Stimulated activated CD4-positive, alpha-beta T cell treated with anti-CD3 and anti-CD28 coated beads, TNF-alpha, amount 100 ng/mL, for 1 hour (primary cell): ENCODE data around the gene FBXO5.

Source experiments
- DNase-seq, 3 donors: peaks; one replicate each; pipeline ENCODE4 v3.0.0-alpha.2; 2020; ENCODE audit warnings: low read depth in 3 of 3, low spot score in 1 of 3

Gene FBXO5

GRCh38 chr6:152952866-152953509, 29.9 kb downstream of the FBXO5 start:
- no peak for DNase-seq

DNA sequence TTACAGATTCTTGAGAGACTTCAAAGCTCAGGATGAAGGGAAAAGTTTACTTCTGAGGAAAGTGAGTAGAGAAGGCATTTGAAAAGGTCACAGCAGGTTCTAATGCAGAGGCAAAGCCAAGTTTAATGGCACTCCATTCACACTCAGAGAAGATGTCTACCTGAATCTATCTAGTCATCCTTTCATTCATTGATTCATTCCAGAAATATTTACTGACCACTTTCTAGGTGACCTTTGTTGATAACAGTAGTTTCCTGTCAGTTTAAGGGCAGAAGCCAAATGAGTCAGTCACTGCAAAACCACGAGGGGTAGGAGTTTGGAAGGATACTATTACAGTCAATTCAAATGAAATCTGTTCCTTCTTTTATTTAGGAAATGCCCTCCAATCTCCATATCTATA, 30.8 kb downstream of the FBXO5 start:
- DNase-seq, result no peak

GRCh38 chr6:152950240-152950639, 32.6 kb downstream of the FBXO5 start:
- DNase-seq, result no peak

DNA sequence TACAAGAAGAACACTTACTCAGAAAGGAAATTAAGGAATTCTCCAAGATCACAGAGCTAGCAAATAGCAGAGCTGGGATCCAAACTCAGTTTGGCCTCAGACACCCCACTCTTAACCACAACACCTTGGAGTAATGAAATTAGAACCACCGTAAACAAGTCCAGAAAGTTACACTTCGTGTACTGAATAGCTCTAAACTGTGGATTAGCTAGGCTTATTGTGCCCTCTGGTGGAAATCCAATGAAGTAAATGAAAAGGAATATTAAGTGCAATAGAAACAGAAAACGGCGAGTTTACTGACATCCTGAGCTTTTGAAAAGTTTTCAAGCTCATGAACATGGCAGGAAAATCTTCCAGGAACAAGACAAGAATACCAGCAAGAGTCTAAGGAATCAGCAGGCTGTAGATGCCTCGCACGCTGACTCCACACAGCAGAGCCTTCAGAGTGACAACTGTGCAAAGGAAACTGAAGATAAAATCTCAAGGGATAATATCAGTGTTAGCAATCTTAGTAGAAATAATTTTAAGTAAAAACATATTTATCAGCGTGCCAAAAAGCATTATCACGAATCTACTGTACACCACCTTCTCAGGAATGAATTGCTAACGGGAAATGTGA, 34.6 kb downstream of the FBXO5 start:
- no peak for DNase-seq

- no peak for DNase-seq
Measured at GRCh38 chr6:152946995-152947394, 35.8 kb downstream of the FBXO5 start.

- DNase-seq, result no peak
Measured at GRCh38 chr6:152946484-152946883, 36.4 kb downstream of the FBXO5 start.

- no peak for DNase-seq
Measured at GRCh38 chr6:152943260-152943897, 39.5 kb downstream of the FBXO5 start.

DNA sequence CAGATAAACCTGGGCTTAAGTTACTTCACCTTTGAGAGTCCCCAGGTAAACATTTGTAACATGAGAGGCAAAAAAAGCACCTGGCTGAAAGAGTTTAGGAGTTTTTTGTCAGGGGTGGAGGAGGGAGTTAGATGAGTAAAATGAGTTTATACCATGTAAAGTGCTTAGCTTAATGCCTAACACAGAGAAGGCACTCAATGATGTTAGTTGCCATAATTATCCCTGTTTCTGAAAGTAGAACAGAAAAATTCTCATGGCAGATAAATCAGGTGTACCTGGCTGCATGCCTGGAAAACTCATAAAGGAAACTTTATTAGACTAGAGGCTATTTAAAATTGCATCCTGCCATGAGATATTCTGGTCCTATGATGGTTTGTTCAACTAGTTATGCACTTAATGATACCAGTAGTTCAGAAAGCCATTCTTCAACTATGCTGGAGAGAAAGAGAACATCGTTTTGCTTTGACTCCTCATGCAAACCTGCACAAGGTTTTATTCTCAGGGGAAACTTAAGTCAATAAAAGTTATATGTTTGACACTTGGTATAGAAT, 40.4 kb downstream of the FBXO5 start:
- no peak for DNase-seq

DNA sequence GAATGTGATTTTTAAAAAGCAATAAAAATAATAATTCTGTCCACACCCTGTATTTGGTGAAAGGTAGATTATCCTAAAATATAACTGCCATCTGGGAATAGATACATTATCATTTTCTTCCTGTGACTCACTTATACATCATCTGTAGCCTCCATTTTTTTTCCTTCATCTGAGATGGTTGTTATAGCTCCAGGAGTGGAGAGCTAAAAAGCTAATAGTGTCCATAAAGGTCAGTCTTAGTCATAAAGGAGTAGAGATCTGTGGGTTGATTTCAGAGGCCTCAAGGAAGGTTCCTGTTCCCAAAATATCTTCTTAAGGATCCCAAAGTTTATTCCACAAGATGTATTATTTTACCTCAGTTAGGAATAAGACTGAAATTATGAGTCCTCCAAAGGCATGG, 41.1 kb downstream of the FBXO5 start:
- no peak for DNase-seq

GRCh38 chr6:152932865-152933264, 50.0 kb downstream of the FBXO5 start:
- no peak for DNase-seq

- DNase-seq, result no peak
Measured at GRCh38 chr6:152922706-152923105, 60.1 kb downstream of the FBXO5 start.
